Stomach (tissue), 4 donors: ENCODE results near the gene COX5B.

Experiments used
- CTCF ChIP-seq, 7 experiments: fragments of 450-650 bp in 4 of 7; fragments of 200-600 bp in 3 of 7; sonication (generic) in 3 of 7; IDR thresholded peaks; one replicate each; pipeline ENCODE4 v1.5.1; 2016 to 2019; ENCODE audit warnings: antibody characterized with exemption in 7 of 7, control low read depth in 2 of 7, mild to moderate bottlenecking in 1 of 7
- EP300 ChIP-seq: sonication (generic); formaldehyde crosslinking; IDR thresholded peaks from one replicate; pipeline ENCODE4 v1.6.1; 2017; ENCODE audit warnings: antibody characterized with exemption
- POLR2AphosphoS5 ChIP-seq, 3 donors: sonication (generic); formaldehyde crosslinking; IDR thresholded peaks; one replicate each; pipeline ENCODE4 v1.6.1; 2016; ENCODE audit warnings: antibody characterized with exemption in 3 of 3

- TF ChIP-seq CTCF (IDR thresholded peaks at IDR 0.05) (no peak), POLR2AphosphoS5 (IDR thresholded peaks at IDR 0.05) (no peak), EP300 (no peak)
These were observed 1.7 kb upstream of the COX5B start for GRCh38 chr2:97644023-97644717.
